ENCODE data around the gene ADAMTS19.

ADAMTS19 gene

GRCh38 chr5:129459450-129459776 lies 685 bp upstream of the ADAMTS19 start:
- Histone ChIP-seq H4K20me1 (ENCODE audit: control insufficient read depth, insufficient read depth, low read depth, low read length) (no peaks in the 10 kb centered on the region), H3K4me3 (ENCODE audit: low read length) (no peak overlapping the region), H3K79me2 (ENCODE audit: control insufficient read depth, low read length) (no peaks in the 10 kb centered on the region), H3F3A (ENCODE audit: control insufficient read depth, insufficient read depth) (no peaks in the 10 kb centered on the region), H3K9me3 (ENCODE audit: control insufficient read depth, insufficient read depth, low read length) (peaks cover 8% of the 10 kb centered on the region; the same call in 1 of the 2 replicates), H3K9me2 (replicated peaks; ENCODE audit: control insufficient read depth, low read length) (no peaks in the 10 kb centered on the region), H3K27me3 (ENCODE audit: control insufficient read depth, low read length) (no peaks in the 10 kb centered on the region), H3K4me2 (ENCODE audit: low read length) (no peak overlapping the region), H3K4me1 (ENCODE audit: control insufficient read depth, low read length) (no peaks in the 10 kb centered on the region), H3K36me3 (ENCODE audit: control insufficient read depth, low read length) (no peaks in the 10 kb centered on the region), H3K27ac (ENCODE audit: low read depth, low read length) (no peak overlapping the region)
- TF ChIP-seq EZH2phosphoT487 (IDR thresholded peaks at IDR 0.05; ENCODE audit: borderline replicate concordance, low read length): no peak
- TF ChIP-seq CTCF (IDR thresholded peaks at IDR 0.05; ENCODE audit: low read depth, low read length, poor library complexity, severe bottlenecking): no peak

GRCh38 chr5:129460672-129460935 lies 506 bp downstream of the ADAMTS19 start:
- Histone ChIP-seq H3K79me2 (ENCODE audit: control insufficient read depth, low read length) (no peaks in the 10 kb centered on the region), H3K9me2 (replicated peaks; ENCODE audit: control insufficient read depth, low read length) (no peaks in the 10 kb centered on the region), H3K4me1 (ENCODE audit: control insufficient read depth, low read length) (no peaks in the 10 kb centered on the region), H3K4me2 (ENCODE audit: low read length) (no peak overlapping the region), H3K4me3 (ENCODE audit: low read length) (no peak overlapping the region), H3F3A (ENCODE audit: control insufficient read depth, insufficient read depth) (no peaks in the 10 kb centered on the region), H4K20me1 (ENCODE audit: control insufficient read depth, insufficient read depth, low read depth, low read length) (no peaks in the 10 kb centered on the region), H3K36me3 (ENCODE audit: control insufficient read depth, low read length) (no peaks in the 10 kb centered on the region), H3K27me3 (ENCODE audit: control insufficient read depth, low read length) (no peaks in the 10 kb centered on the region), H3K9me3 (ENCODE audit: control insufficient read depth, insufficient read depth, low read length) (peaks cover 8% of the 10 kb centered on the region; the same call in 1 of the 2 replicates), H3K27ac (ENCODE audit: low read depth, low read length) (no peak overlapping the region)
- no peak for TF ChIP-seq CTCF (IDR thresholded peaks at IDR 0.05; ENCODE audit: low read depth, low read length, poor library complexity, severe bottlenecking)

DNA sequence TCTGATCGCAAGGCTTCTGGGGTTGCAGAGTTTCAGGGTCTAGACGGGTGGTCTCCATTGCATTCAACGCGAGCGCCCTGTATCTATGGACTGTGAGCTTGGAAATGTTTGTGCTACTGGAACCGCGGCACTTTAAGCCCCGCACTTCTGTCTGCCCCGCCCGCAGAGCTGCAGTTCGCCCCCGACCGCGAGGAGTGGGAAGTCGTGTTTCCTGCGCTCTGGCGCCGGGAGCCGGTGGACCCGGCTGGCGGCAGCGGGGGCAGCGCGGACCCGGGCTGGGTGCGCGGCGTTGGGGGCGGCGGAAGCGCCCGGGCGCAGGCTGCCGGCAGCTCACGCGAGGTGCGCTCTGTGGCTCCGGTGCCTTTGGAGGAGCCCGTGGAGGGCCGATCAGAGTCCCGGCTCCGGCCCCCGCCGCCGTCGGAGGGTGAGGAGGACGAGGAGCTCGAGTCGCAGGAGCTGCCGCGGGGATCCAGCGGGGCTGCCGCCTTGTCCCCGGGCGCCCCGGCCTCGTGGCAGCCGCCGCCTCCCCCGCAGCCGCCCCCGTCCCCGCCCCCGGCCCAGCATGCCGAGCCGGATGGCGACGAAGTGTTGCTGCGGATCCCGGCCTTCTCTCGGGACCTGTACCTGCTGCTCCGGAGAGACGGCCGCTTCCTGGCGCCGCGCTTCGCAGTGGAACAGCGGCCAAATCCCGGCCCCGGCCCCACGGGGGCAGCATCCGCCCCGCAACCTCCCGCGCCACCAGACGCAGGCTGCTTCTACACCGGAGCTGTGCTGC lies 1.0 kb downstream of the ADAMTS19 start:
- Histone ChIP-seq H3K79me2 (ENCODE audit: control insufficient read depth, low read length) (no peaks in the 10 kb centered on the region), H3K4me2 (ENCODE audit: low read length) (no peak overlapping the region), H4K20me1 (ENCODE audit: control insufficient read depth, insufficient read depth, low read depth, low read length) (no peaks in the 10 kb centered on the region), H3K27ac (ENCODE audit: low read depth, low read length) (no peak overlapping the region), H3K9me2 (replicated peaks; ENCODE audit: control insufficient read depth, low read length) (no peaks in the 10 kb centered on the region), H3K9me3 (ENCODE audit: control insufficient read depth, insufficient read depth, low read length) (peaks cover 8% of the 10 kb centered on the region; the same call in 1 of the 2 replicates), H3F3A (ENCODE audit: control insufficient read depth, insufficient read depth) (no peaks in the 10 kb centered on the region), H3K4me1 (ENCODE audit: control insufficient read depth, low read length) (no peaks in the 10 kb centered on the region), H3K36me3 (ENCODE audit: control insufficient read depth, low read length) (no peaks in the 10 kb centered on the region), H3K27me3 (ENCODE audit: control insufficient read depth, low read length) (no peaks in the 10 kb centered on the region), H3K4me3 (ENCODE audit: low read length) (no peak overlapping the region)
- TF ChIP-seq CTCF (IDR thresholded peaks at IDR 0.05; ENCODE audit: low read depth, low read length, poor library complexity, severe bottlenecking) (no peak), EZH2phosphoT487 (IDR thresholded peaks at IDR 0.05; ENCODE audit: borderline replicate concordance, low read length) (no peak)
